OCI-LY7 (cell line): ENCODE results near the gene KCTD2. TPM values are rescaled to one million over a fixed set of nuclear protein-coding genes. Genes with fewer than 3 reads are reported as not detected.

Source experiments
- BruUV-seq: library from RNA; stranded (reverse); fragments of 400-500 nt; replicated peaks from 2 replicates; lab custom pipeline; 2021; lab: Mats Ljungman, UMichigan
- CTCF ChIA-PET: fragments of 300-600 bp; sonication (Branson Sonifier 250); formaldehyde crosslinking; loops from one replicate; lab custom pipeline; 2022; ENCODE audit warnings: antibody characterized with exemption; ENCODE audit not compliant: unreplicated experiment; lab: Charles Lee
- POLR2A ChIA-PET: fragments of 300-600 bp; sonication (Branson Sonifier 250); formaldehyde crosslinking; loops from one replicate; lab custom pipeline; 2022; ENCODE audit warnings: antibody characterized with exemption; lab: Charles Lee
- DNase-seq: peaks from one replicate; pipeline ENCODE4 v3.0.0-alpha.2; 2015; ENCODE audit warnings: low spot score
- H2AFZ ChIP-seq: fragments of 200-600 bp; sonication (generic), shearing (Covaris generic); 2 replicates; pipeline ENCODE4 v1.6.1; 2014; ENCODE audit warnings: mild to moderate bottlenecking, antibody characterized with exemption, low read length, moderate library complexity
- H3K27ac ChIP-seq: fragments of 200-600 bp; sonication (generic); 2 replicates; pipeline ENCODE4 v1.5.1; 2014; ENCODE audit warnings: mixed run types, low read depth, mild to moderate bottlenecking, moderate library complexity, low read length, inconsistent platforms; ENCODE audit not compliant: poor library complexity, severe bottlenecking
- H3K36me3 ChIP-seq: fragments of 200-600 bp; sonication (generic); 2 replicates; pipeline ENCODE4 v1.6.1; 2014; ENCODE audit warnings: mild to moderate bottlenecking, antibody characterized with exemption, low read length, moderate library complexity, mixed read lengths; ENCODE audit not compliant: insufficient read depth
- H3K4me1 ChIP-seq: fragments of 200-600 bp; sonication (generic); 2 replicates; pipeline ENCODE4 v1.5.1; 2014; ENCODE audit warnings: mild to moderate bottlenecking, low read length; ENCODE audit not compliant: insufficient read depth, poor library complexity, severe bottlenecking
- H3K4me2 ChIP-seq: fragments of 200-600 bp; sonication (generic); 2 replicates; pipeline ENCODE4 v1.6.1; 2014; ENCODE audit warnings: mild to moderate bottlenecking, low read length
- H3K4me3 ChIP-seq: fragments of 200-600 bp; sonication (generic); 2 replicates; pipeline ENCODE4 v1.5.1; 2014; ENCODE audit warnings: mild to moderate bottlenecking, low read depth, low read length; ENCODE audit not compliant: poor library complexity, severe bottlenecking
- H3K79me2 ChIP-seq: fragments of 200-600 bp; sonication (generic); 2 replicates; pipeline ENCODE4 v1.6.1; 2016; ENCODE audit warnings: low read depth, mild to moderate bottlenecking, low read length, moderate library complexity, mixed read lengths; ENCODE audit not compliant: insufficient read depth
- H3K9me2 ChIP-seq: fragments of 200-600 bp; sonication (generic); 2 replicates; pipeline ENCODE4 v1.6.1; 2016; ENCODE audit warnings: mild to moderate bottlenecking, low read length, mixed read lengths; ENCODE audit not compliant: insufficient read depth
- H3K9me3 ChIP-seq: fragments of 200-600 bp; sonication (generic); 2 replicates; pipeline ENCODE4 v1.6.1; 2014; ENCODE audit warnings: mild to moderate bottlenecking, mixed run types, low read length, mixed read lengths
- H4K20me1 ChIP-seq: fragments of 200-600 bp; sonication (generic); 2 replicates; pipeline ENCODE4 v1.6.1; 2014; ENCODE audit warnings: mild to moderate bottlenecking, antibody characterized with exemption, low read length, moderate library complexity, mixed read lengths; ENCODE audit not compliant: insufficient read depth
- EZH2phosphoT487 ChIP-seq: fragments of 200-600 bp; sonication (generic); IDR thresholded peaks from 2 replicates; pipeline ENCODE4 v1.6.1; 2018; ENCODE audit warnings: low read depth, borderline replicate concordance, mild to moderate bottlenecking, mixed run types, antibody characterized with exemption, low read length, moderate library complexity, mixed read lengths
- intact Hi-C: fragments of 100-400 bp; cut with micrococcal nuclease; formaldehyde crosslinking; loops from one replicate; pipeline ENCODE4 v1.10.0; 2022; ENCODE audit not compliant: unreplicated experiment
- total RNA-seq, 2 experiments: library from RNA; depleted of rRNA in 1 of 2; stranded (reverse); fragments of >200 nt in 1 of 2; shearing (Covaris generic) in 1 of 2; gene quantifications; 2 replicates each; pipeline ENCODE4 v1.2.3, GENCODE V29; 2014 to 2022
- TF ChIP-seq, protein P1 (sequence below): fragments of 200-600 bp; sonication (generic); conservative IDR thresholded peaks from 2 replicates; pipeline ENCODE4 v1.5.1; 2014; ENCODE audit warnings: mild to moderate bottlenecking, antibody characterized with exemption, low read length, moderate library complexity, mixed read lengths

Gene KCTD2
- total RNA-seq, 2 experiments from 2014 or later: 21.0 to 29.8 TPM

DNA sequence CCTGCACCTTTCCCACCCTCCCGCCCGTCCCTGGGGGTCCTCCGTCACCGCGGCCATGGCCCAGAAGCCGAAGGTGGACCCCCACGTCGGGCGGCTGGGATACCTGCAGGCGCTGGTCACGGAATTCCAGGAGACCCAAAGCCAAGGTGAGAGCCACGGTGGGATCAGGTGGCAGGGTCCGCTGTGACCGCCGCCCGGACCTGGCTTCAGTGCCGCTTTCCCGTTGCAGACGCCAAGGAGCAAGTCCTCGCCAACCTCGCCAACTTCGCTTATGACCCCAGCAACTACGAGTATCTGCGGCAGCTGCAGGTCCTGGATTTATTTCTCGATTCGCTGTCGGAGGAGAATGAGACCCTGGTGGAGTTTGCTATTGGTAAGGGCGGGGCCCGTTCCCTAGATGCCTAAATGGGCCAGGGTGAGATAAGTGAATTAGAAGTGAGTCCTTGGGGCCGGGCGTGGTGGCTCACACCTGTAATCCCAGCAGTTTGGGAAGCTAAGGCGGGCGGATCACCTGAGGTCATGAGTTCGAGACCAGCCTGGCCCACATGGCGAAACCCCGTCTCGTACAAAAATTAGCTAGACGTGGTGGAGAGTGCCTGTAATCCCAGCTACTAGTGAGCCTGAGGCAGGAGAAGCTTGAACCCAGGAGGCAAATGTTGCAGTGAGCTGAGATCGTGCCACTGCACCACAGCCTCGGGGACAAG is 63.4 kb downstream of the KCTD2 start:
- intact Hi-C loops: no loop called here

DNA sequence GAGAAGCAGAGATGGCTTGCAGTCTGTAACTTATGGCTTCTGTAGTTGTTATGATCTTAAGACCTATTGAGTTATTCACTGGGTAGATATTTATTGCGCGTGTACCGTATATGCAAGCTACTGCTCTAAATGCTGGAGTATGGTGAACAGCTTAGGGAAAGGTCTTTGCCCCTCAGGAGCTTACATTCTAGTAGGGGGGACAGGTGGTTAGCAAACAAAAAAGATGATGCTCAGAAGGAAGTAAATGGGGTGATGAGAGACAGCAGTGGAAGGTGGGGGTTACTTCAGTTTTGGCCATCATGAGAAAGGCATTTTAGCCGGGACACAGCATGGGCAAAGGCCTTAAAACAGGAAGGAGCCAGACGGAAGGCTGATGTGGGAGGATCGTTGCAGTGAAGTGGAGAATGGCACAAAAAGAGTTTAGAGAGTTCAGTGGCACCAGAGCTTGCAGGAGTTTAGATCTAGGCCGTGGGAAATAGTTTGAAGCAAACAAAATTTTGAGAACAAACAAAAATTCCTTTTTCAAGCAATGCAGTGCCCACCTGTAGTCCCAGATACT is 64.8 kb downstream of the KCTD2 start:
- TSS peak; percentile 58 for BruUV-seq
- H3K4me3 ChIP-seq: no peak overlapping the region
- TF ChIP-seq, protein P1, sequence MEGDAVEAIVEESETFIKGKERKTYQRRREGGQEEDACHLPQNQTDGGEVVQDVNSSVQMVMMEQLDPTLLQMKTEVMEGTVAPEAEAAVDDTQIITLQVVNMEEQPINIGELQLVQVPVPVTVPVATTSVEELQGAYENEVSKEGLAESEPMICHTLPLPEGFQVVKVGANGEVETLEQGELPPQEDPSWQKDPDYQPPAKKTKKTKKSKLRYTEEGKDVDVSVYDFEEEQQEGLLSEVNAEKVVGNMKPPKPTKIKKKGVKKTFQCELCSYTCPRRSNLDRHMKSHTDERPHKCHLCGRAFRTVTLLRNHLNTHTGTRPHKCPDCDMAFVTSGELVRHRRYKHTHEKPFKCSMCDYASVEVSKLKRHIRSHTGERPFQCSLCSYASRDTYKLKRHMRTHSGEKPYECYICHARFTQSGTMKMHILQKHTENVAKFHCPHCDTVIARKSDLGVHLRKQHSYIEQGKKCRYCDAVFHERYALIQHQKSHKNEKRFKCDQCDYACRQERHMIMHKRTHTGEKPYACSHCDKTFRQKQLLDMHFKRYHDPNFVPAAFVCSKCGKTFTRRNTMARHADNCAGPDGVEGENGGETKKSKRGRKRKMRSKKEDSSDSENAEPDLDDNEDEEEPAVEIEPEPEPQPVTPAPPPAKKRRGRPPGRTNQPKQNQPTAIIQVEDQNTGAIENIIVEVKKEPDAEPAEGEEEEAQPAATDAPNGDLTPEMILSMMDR: no peak
- no peak for TF ChIP-seq EZH2phosphoT487
- H3K36me3 ChIP-seq: peaks cover 8% of the 10 kb centered on the region
- ChIA-PET POLR2A (interaction anchor here (0.6 to 1.8 kb wide), 8 partner anchors 19 to 727 kb away, joined by 3 to 7 read pairs (median 4); partner anchors contain the start of gene NT5C), CTCF (interaction anchor here (0.9 kb wide), 1 partner anchor 155 kb away, joined by 4 read pairs; no protein-coding TSS in a partner anchor)
- H3K9me3 ChIP-seq: no peaks in the 10 kb centered on the region
- H3K27ac ChIP-seq: no peak overlapping the region
- H3K79me2 ChIP-seq: peaks cover 5% of the 10 kb centered on the region; the same call in 1 of the 2 replicates
- intact Hi-C loops: no loop called here
- H3K4me1 ChIP-seq: peaks cover 41% of the 10 kb centered on the region
- DNase-seq: no peak
- no peaks in the 10 kb centered on the region for H4K20me1 ChIP-seq
- H3K9me2 ChIP-seq: no peaks in the 10 kb centered on the region
- H2AFZ ChIP-seq: no peak overlapping the region
- peak overlapping the region; percentile 88 for H3K4me2 ChIP-seq

More for the DNA sequence above, 63.4 kb downstream of the KCTD2 start:
- peaks cover 5% of the 10 kb centered on the region; the same call in 1 of the 2 replicates for H3K79me2 ChIP-seq
- CTCF ChIA-PET: interaction anchor here (0.6 to 1.4 kb wide), 2 partner anchors 20 to 152 kb away, joined by 3 to 6 read pairs; no protein-coding TSS in a partner anchor
- H3K36me3 ChIP-seq: peaks cover under 1% of the 10 kb centered on the region
- no TSS peak for BruUV-seq
- DNase-seq: peak; percentile 43
- POLR2A ChIA-PET: interaction anchor here (0.6 to 1.8 kb wide), 7 partner anchors 14 to 684 kb away, joined by 3 to 7 read pairs (median 4); partner anchors contain the start of gene NT5C
- no peaks in the 10 kb centered on the region for H3K9me2 ChIP-seq
- peak overlapping the region; percentile 72 for H3K4me3 ChIP-seq
- peak overlapping the region; percentile 94; the same call in 1 of the 2 replicates for H2AFZ ChIP-seq
- peak overlapping the region; percentile 88 for H3K4me2 ChIP-seq
- H3K27ac ChIP-seq: no peak overlapping the region
- peaks cover 36% of the 10 kb centered on the region for H3K4me1 ChIP-seq
- no peaks in the 10 kb centered on the region for H3K9me3 ChIP-seq
- H4K20me1 ChIP-seq: no peaks in the 10 kb centered on the region
- TF ChIP-seq EZH2phosphoT487: no peak
- TF ChIP-seq, protein P1: no peak
